ENCODE data around the gene VPS13D.

DNA sequence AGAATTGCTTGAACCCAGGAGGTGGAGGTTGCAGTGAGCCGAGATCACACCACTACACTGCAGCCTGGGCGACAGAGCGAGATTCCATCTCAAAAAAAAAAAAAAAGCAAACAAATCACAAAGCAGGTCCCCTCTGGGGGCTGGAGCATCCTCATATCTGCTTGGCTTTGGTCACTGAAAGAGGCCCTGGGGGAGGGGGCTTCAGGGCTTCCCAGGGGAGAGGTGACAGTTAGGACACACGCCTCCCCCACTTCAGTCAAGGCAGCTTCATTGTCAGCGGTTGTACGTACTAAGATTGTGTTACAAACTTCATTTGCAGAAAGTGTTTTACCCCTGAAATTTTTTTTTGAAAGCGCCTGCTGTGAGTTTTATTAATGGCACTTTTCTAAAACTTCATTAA, 257.7 kb downstream of the VPS13D start:
- TF ChIP-seq, protein P1, sequence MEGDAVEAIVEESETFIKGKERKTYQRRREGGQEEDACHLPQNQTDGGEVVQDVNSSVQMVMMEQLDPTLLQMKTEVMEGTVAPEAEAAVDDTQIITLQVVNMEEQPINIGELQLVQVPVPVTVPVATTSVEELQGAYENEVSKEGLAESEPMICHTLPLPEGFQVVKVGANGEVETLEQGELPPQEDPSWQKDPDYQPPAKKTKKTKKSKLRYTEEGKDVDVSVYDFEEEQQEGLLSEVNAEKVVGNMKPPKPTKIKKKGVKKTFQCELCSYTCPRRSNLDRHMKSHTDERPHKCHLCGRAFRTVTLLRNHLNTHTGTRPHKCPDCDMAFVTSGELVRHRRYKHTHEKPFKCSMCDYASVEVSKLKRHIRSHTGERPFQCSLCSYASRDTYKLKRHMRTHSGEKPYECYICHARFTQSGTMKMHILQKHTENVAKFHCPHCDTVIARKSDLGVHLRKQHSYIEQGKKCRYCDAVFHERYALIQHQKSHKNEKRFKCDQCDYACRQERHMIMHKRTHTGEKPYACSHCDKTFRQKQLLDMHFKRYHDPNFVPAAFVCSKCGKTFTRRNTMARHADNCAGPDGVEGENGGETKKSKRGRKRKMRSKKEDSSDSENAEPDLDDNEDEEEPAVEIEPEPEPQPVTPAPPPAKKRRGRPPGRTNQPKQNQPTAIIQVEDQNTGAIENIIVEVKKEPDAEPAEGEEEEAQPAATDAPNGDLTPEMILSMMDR (IDR thresholded peaks at IDR 0.05; ENCODE audit: low read depth, low read length, missing input control): no peak
- no peak for TF ChIP-seq RAD21 (IDR thresholded peaks at IDR 0.05)
- TF ChIP-seq GABPA (IDR thresholded peaks at IDR 0.05 in 1 of 2, conservative IDR thresholded peaks at IDR 0.05 in 1 of 2): no peak
- TF ChIP-seq, protein P2, sequence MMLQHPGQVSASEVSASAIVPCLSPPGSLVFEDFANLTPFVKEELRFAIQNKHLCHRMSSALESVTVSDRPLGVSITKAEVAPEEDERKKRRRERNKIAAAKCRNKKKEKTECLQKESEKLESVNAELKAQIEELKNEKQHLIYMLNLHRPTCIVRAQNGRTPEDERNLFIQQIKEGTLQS (IDR thresholded peaks at IDR 0.05): no peak
- TF ChIP-seq YY1 (IDR thresholded peaks at IDR 0.05): no peak
- TF ChIP-seq HNF4A (conservative IDR thresholded peaks at IDR 0.05): no peak
- TF ChIP-seq TAF1 (conservative IDR thresholded peaks at IDR 0.05): no peak
- TF ChIP-seq EGR1 (IDR thresholded peaks at IDR 0.05; ENCODE audit: low read depth in 2 of 2): no peak
- TF ChIP-seq, protein P3, sequence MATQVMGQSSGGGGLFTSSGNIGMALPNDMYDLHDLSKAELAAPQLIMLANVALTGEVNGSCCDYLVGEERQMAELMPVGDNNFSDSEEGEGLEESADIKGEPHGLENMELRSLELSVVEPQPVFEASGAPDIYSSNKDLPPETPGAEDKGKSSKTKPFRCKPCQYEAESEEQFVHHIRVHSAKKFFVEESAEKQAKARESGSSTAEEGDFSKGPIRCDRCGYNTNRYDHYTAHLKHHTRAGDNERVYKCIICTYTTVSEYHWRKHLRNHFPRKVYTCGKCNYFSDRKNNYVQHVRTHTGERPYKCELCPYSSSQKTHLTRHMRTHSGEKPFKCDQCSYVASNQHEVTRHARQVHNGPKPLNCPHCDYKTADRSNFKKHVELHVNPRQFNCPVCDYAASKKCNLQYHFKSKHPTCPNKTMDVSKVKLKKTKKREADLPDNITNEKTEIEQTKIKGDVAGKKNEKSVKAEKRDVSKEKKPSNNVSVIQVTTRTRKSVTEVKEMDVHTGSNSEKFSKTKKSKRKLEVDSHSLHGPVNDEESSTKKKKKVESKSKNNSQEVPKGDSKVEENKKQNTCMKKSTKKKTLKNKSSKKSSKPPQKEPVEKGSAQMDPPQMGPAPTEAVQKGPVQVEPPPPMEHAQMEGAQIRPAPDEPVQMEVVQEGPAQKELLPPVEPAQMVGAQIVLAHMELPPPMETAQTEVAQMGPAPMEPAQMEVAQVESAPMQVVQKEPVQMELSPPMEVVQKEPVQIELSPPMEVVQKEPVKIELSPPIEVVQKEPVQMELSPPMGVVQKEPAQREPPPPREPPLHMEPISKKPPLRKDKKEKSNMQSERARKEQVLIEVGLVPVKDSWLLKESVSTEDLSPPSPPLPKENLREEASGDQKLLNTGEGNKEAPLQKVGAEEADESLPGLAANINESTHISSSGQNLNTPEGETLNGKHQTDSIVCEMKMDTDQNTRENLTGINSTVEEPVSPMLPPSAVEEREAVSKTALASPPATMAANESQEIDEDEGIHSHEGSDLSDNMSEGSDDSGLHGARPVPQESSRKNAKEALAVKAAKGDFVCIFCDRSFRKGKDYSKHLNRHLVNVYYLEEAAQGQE (IDR thresholded peaks at IDR 0.05): no peak
- no peak for TF ChIP-seq JUND (IDR thresholded peaks at IDR 0.05)

All from liver (tissue), 3 donors.